GM18873 (cell line): Measurements from ENCODE around the gene B4GALT1.

Source experiments
- ATAC-seq: cut with Tn5 transposase; IDR thresholded peaks from one replicate; pipeline ENCODE4 v1.9.1; 2021; ENCODE audit warnings: mild to moderate bottlenecking, moderate library complexity, moderate number of reproducible peaks; ENCODE audit not compliant: unreplicated experiment, low FRiP score

B4GALT1 gene

GRCh38 chr9:33125871-33126823, 41.0 kb downstream of the B4GALT1 start:
- no peak for ATAC-seq

- no peak for ATAC-seq
Measured at GRCh38 chr9:33125461-33125860, 41.7 kb downstream of the B4GALT1 start.

GRCh38 chr9:33124751-33125381, 42.3 kb downstream of the B4GALT1 start:
- no peak for ATAC-seq

GRCh38 chr9:33124046-33124445, 43.1 kb downstream of the B4GALT1 start:
- no peak for ATAC-seq

DNA sequence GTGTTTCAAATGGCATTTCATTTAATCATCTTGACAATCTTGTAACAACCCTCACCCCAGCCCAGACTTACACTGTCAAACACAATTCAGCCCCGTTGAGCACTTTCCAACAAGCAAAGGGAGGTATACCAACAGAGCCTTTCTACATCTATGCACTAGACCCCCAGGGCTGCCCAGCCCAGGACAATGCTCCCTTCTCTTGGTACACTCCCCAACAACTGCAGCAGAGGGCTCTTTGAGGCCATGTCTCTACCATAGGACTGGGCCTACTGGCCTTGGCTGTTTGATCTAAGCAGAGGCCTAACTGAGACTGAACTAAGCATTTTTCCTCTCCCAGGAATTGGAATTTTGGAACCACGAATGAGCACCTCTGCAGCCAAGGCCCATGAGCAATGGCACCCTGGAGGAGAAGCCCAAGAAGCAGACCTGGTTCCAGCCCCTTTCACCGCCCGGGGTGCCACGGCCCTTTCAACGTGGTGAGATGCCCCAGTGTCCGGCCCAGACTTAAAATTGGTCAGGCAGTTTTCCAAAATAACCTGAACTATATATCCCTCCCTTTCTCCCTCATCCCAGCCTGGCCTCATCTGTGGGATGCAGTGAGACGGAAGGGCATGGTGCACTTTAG, 43.6 kb downstream of the B4GALT1 start:
- no peak for ATAC-seq

DNA sequence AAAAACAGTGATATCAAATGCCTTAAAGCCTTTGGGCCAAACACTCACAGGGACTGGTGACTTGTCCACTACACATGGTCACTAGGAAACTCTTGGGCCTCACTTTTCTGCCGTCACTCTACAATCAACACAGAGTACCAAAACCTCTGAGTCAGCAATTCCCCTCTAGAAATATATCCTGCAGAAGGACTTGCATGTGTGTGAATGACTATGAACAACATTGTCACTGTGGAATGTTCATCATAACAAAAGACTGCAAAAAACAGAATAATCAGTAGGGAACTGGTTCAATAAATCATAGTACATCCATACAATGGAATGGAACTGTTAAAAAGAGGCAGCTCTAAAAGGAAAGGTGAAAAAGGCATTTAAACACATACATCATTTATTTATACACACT, 46.5 kb downstream of the B4GALT1 start:
- ATAC-seq: no peak

DNA sequence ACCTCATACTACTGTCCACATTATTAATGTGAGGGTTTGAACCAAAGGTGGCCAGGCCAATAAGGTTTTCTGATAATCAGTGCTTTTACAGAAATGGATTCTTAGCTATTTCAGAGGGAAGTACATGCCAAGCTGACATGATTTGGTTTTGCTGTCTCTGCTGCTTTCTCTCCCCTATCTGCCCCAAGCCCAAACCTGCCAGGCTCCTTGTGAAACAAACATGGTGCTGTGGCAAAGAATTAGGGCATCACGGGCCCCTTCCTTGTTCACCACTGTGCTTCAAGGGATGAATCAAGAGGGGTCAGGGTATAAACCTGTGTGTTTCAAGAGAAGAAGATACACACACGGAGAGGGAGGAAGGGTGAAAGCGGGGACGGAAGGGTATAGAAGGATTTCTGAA, 49.3 kb downstream of the B4GALT1 start:
- no peak for ATAC-seq

GRCh38 chr9:33117306-33117705, 49.8 kb downstream of the B4GALT1 start:
- no peak for ATAC-seq

DNA sequence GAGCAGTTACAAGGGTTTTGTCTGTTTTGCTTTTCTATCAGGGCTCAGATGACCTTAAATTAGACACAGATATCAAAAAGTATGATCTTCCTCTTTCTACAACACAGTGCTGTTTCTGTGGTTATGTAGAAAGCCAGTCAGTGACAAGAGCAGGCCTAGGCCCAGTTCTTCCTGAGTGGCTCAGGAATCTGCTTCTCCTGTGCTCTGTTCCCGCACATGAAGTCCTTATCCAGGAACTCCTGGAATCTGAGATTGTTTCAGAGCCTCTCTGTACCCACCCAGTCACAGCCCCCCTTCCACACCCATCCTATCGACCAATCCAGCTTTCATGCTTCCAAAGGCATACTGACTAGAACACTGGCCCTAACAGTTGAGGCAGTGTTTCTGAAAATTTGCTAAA, 50.3 kb downstream of the B4GALT1 start:
- ATAC-seq: no peak

- no peak for ATAC-seq
Measured at GRCh38 chr9:33114746-33115145, 52.4 kb downstream of the B4GALT1 start.

DNA sequence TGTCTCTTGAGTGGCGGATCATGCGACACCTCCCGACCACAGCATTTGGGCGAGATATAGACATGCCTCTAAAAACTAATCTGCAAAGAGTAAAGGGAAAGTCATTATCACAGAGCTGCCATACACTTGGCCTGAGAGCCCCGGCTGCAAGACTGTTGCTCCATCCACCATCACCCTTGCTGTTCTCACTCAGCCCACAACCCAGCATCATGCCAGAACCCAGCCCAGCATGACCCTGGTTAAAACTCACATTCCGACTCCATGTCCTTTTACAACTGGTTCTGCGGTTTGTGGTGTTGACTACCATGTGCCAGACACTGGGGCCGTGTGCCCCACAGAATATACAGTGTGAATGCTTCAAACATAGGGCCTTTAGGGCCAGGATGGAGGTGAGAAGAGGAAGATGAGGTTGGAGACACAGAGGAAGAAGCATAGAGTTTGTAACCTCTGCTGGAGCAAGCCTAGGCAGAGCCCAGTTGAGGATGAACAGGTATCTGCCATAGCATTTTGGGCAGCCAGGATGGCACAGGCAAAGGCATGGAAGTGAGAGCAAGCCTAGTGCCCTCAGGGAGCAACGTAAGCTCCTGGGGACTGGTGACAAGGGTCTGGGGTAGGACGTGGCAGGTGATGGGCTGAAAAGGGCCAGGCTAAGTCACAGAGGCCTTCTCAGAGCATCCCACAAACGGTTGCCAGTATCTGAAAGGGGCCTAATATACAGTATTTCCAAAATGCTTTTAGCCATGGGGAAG, 53.2 kb downstream of the B4GALT1 start:
- ATAC-seq: no peak

- no peak for ATAC-seq
Measured at GRCh38 chr9:33112094-33112493, 55.0 kb downstream of the B4GALT1 start.

DNA sequence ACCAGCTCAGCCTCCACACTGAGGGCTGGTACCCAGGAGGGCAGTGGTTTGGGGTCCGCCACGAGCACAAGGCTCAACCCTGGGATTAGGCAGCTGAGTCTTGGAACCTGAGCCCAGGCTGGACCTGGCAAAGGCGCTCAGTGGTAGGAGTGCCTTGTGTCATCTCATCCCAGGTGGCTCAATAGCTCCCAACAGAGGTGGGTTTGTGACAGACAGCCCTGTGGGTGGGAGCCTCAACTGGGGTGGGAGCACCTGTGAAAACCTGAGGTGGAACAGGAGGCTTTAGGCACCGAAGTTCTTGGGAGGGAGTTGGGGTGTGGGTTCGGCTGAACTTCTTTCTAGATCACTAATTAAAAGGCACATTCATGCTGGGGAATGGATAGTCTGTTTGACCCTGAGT, 55.5 kb downstream of the B4GALT1 start:
- ATAC-seq: no peak

GRCh38 chr9:33110686-33111085, 56.5 kb downstream of the B4GALT1 start:
- ATAC-seq: no peak

DNA sequence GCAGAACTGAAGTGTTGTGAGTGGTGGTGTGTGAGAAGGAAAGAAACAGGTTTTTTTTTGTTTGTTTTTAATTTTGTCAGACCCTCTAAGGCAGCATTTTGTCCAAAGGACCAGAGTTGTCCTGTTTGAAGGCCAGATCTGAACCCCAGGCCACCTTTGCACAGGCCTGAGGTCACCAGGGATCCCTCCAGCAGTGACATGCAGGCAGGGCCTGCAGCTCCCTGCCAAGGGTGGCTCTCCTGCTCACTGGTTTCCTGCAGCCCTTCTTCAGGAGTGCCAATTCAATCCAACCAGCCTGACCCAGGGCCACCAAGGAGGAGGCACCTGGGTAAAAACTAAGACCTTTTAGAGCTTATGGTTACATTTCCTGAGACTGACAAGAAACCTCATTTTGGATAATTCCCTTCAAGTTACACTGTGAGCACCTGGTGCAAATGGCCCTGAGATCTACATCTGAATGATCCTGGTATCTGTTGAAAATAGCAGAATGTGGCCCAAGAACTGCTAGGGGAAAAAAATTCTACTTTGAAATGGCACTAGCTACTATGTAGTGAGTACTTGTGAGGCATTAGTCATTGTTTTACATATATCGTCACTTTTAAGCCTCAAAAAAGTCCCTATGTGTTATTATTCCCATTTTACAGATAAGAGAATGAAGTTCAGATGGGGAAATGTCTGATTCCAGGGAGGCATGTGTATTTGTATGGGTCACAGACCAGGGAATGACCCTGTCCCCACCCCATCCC, 57.1 kb downstream of the B4GALT1 start:
- no peak for ATAC-seq

DNA sequence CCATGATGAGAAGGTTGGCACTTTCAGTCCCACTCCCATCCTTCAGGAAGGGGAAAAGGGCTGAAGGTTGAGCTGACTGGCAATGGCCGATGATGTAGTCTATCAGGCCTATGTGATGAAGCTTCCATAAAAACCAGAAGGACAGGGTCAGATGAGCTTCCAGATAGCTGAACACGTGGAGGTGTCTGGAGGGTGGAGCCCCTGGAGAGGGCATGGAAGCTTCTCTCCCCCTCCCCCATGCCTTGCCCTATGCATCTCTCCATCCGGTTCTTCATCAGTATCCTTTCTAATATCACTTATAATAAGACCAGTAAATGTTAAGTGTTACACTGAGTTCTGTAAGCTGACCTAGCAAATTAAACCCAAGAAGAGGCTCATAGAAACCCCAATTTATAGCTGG, 58.0 kb downstream of the B4GALT1 start:
- no peak for ATAC-seq

- ATAC-seq: no peak
Measured at GRCh38 chr9:33108472-33108871, 58.7 kb downstream of the B4GALT1 start.

- no peak for ATAC-seq
Measured at GRCh38 chr9:33107762-33108161, 59.4 kb downstream of the B4GALT1 start.

- ATAC-seq: no peak
Measured at GRCh38 chr9:33106827-33107621, 60.1 kb downstream of the B4GALT1 start.
